Endothelial cell (in vitro differentiated cells): ENCODE measurements around the gene SKI. TPM values are rescaled to one million over a fixed set of nuclear protein-coding genes. Genes with fewer than 3 reads are reported as not detected.
A peak's percentile ranks its signal among the peaks of the same experiment; 100 is the strongest.

Experiments used
- DNase-seq: peaks from one replicate; pipeline ENCODE4 v3.0.0; 2021; ENCODE audit warnings: low spot score
- H3K27ac Mint-ChIP-seq: one replicate; pipeline ENCODE4 v1.8.0; 2021; ENCODE audit warnings: mixed read lengths, inconsistent platforms; ENCODE audit not compliant: unreplicated experiment
- H3K27me3 Mint-ChIP-seq: one replicate; pipeline ENCODE4 v1.8.0; 2021; ENCODE audit warnings: mild to moderate bottlenecking, moderate library complexity, mixed read lengths, inconsistent platforms; ENCODE audit not compliant: unreplicated experiment
- H3K36me3 Mint-ChIP-seq: one replicate; pipeline ENCODE4 v1.8.0; 2021; ENCODE audit warnings: mild to moderate bottlenecking, low read depth, mixed read lengths, inconsistent platforms; ENCODE audit not compliant: unreplicated experiment
- H3K4me1 Mint-ChIP-seq: one replicate; pipeline ENCODE4 v1.8.0; 2021; ENCODE audit warnings: mild to moderate bottlenecking, mixed read lengths, inconsistent platforms; ENCODE audit not compliant: unreplicated experiment
- H3K4me3 Mint-ChIP-seq: one replicate; pipeline ENCODE4 v1.8.0; 2021; ENCODE audit warnings: mild to moderate bottlenecking, mixed read lengths, inconsistent platforms; ENCODE audit not compliant: unreplicated experiment
- H3K9me3 Mint-ChIP-seq: one replicate; pipeline ENCODE4 v1.8.0; 2021; ENCODE audit warnings: mixed read lengths, inconsistent platforms; ENCODE audit not compliant: unreplicated experiment
- CTCF ChIP-seq: fragments of 200-600 bp; sonication (generic); IDR thresholded peaks from one replicate; pipeline ENCODE4 v1.5.0; 2021; ENCODE audit warnings: antibody characterized with exemption; ENCODE audit not compliant: unreplicated experiment
- total RNA-seq: library from RNA; stranded (reverse); fragmentation: NEBNext Ultra II Directional; extraction: Animal tissue kit (Norgen Biotek cat#: 25700); gene quantifications from one replicate; pipeline ENCODE4 v1.2.1, GENCODE V29; 2021; ENCODE audit not compliant: unreplicated experiment

Gene SKI
- total RNA-seq, 1 donor from 2014 or later, result 73.3 TPM

GRCh38 chr1:2303016-2303775, 75.1 kb downstream of the SKI start:
- H3K4me3 Mint-ChIP-seq, result no peak overlapping the region
- no peaks in the 10 kb centered on the region for H3K4me1 Mint-ChIP-seq
- no peaks in the 10 kb centered on the region for H3K9me3 Mint-ChIP-seq
- no peak for TF ChIP-seq CTCF
- H3K27ac Mint-ChIP-seq, result no peak overlapping the region
- H3K27me3 Mint-ChIP-seq, result peaks cover 5% of the 10 kb centered on the region
- peaks cover 14% of the 10 kb centered on the region for H3K36me3 Mint-ChIP-seq
- no peak for DNase-seq

GRCh38 chr1:2303781-2304180, 75.7 kb downstream of the SKI start:
- Mint-ChIP-seq H3K4me1 (no peaks in the 10 kb centered on the region), H3K4me3 (no peak overlapping the region), H3K27me3 (peaks cover 5% of the 10 kb centered on the region), H3K27ac (no peak overlapping the region), H3K36me3 (peaks cover 19% of the 10 kb centered on the region), H3K9me3 (no peaks in the 10 kb centered on the region)
- no peak for DNase-seq
- no peak for TF ChIP-seq CTCF

GRCh38 chr1:2304282-2304681, 76.2 kb downstream of the SKI start:
- no peaks in the 10 kb centered on the region for H3K4me1 Mint-ChIP-seq
- TF ChIP-seq CTCF, result no peak
- H3K27ac Mint-ChIP-seq, result no peak overlapping the region
- no peak overlapping the region for H3K4me3 Mint-ChIP-seq
- no peak for DNase-seq
- peaks cover 19% of the 10 kb centered on the region for H3K36me3 Mint-ChIP-seq
- H3K27me3 Mint-ChIP-seq, result peaks cover 5% of the 10 kb centered on the region
- H3K9me3 Mint-ChIP-seq, result no peaks in the 10 kb centered on the region

GRCh38 chr1:2304921-2305681, 77.0 kb downstream of the SKI start:
- no peak for TF ChIP-seq CTCF
- DNase-seq, result no peak
- Mint-ChIP-seq H3K27ac (no peak overlapping the region), H3K36me3 (peaks cover 19% of the 10 kb centered on the region), H3K27me3 (peaks cover 5% of the 10 kb centered on the region), H3K4me3 (peak overlapping the region; percentile 47), H3K9me3 (no peaks in the 10 kb centered on the region), H3K4me1 (no peaks in the 10 kb centered on the region)
